ENCODE data around the gene CMC2.

GRCh38 chr16:81018496-81018895 lies 11.8 kb upstream of the CMC2 start:
- no peak for TF ChIP-seq EZH2phosphoT487 (conservative IDR thresholded peaks at IDR 0.05; ENCODE audit: low read length)
- TF ChIP-seq, protein P1, sequence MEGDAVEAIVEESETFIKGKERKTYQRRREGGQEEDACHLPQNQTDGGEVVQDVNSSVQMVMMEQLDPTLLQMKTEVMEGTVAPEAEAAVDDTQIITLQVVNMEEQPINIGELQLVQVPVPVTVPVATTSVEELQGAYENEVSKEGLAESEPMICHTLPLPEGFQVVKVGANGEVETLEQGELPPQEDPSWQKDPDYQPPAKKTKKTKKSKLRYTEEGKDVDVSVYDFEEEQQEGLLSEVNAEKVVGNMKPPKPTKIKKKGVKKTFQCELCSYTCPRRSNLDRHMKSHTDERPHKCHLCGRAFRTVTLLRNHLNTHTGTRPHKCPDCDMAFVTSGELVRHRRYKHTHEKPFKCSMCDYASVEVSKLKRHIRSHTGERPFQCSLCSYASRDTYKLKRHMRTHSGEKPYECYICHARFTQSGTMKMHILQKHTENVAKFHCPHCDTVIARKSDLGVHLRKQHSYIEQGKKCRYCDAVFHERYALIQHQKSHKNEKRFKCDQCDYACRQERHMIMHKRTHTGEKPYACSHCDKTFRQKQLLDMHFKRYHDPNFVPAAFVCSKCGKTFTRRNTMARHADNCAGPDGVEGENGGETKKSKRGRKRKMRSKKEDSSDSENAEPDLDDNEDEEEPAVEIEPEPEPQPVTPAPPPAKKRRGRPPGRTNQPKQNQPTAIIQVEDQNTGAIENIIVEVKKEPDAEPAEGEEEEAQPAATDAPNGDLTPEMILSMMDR (IDR thresholded peaks at IDR 0.05; ENCODE audit: insufficient read depth, low read length, poor library complexity, severe bottlenecking): no peak

All from SU-DHL-6 (cell line).